ENCODE measurements around the gene ARHGDIB.

ARHGDIB gene

DNA sequence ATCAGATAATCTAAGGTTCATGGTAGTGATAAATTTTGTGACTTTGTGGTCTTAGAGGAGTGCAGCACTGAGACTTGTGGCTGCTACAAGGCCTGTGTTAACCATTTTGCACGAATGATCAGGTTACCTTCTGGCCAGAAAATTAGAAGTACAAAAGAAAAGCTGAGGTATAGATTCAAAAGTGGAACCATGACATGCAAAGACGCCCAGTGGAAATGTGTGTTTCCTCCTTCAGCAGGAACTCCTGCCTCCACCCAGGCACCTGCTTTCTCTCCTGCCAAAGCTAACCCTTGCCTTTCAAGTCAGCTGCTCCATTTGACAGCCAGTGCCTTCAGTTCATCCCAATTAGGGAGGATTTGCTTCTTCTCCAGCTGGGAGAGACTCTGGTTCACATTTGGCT lies 21.6 kb upstream of the ARHGDIB start:
- no peak for DNase-seq (ENCODE audit: low read depth in 2 of 2)

DNA sequence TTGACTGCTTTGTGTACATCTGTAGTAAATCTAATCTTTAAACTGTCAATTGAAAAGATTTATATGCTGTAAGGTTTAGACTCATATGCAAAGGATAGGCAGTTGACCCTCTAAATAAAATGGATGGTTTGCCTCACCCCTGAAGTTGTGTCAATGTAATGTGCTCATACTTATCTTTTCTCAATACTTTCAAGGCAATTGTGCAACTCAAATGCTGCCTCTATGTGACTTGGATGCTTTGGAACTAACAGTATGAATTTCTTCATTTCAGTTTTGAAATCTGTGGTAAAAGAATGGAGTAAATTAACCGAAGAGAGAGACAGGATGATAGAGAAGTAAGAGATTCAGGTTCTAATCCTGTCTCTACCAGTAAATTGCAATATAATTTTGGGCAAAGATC lies 21.2 kb upstream of the ARHGDIB start:
- no peak for DNase-seq (ENCODE audit: low read depth in 2 of 2)

DNA sequence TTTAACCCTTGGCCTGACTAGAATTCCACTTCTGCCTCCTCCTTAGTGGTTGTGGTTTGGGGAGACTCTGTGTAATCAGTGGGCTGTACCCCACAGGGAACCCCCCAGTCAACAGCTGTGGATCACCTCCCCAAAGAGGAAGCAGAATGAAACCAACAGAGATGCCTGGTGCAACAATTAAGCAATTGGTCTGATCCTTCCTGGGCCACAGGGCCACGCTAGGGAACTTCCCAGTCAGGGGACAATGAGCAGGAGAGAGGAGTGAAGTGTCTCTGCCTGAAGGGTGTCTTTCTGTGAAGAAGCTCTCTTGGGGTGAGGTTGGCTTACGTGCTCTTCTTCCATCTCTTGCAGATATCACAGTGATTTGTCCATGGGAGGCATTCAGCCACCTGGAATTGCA lies 19.6 kb upstream of the ARHGDIB start:
- DNase-seq (ENCODE audit: low read depth in 2 of 2), result no peak

DNA sequence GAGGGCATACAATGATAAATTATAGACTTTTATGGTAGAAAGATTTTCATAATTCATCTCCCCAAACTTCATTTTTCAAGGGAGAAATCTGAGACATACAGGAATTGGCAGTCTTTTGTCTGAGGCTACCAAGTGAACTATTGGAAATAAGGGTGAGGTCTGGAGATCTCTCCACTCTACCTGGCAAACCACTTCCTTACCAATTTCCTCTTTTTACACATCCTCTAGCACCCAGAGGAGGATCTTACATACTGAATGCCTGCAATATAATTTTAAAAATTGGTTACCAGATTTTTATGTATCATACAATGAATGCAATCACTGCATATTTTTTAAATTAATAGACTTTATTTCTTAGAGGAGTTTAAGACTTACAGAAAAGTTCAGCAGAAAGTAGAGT lies 18.1 kb upstream of the ARHGDIB start:
- no peak for DNase-seq (ENCODE audit: low read depth in 2 of 2)

GRCh38 chr12:14976658-14977057 lies 15.3 kb upstream of the ARHGDIB start:
- no peak for DNase-seq (ENCODE audit: low read depth in 2 of 2)

- no peak for DNase-seq (ENCODE audit: low read depth in 2 of 2)
These were observed 14.1 kb upstream of the ARHGDIB start for GRCh38 chr12:14975457-14975856.

GRCh38 chr12:14974633-14975032 lies 13.2 kb upstream of the ARHGDIB start:
- DNase-seq (ENCODE audit: low read depth in 2 of 2), result no peak

GRCh38 chr12:14972816-14973215 lies 11.4 kb upstream of the ARHGDIB start, which contains the start of gene PDE6H:
TSS of gene PDE6H (plus strand) at chr12:14973042. CDS start at chr12:14978013, 4,971 bp downstream.
- no peak for DNase-seq (ENCODE audit: low read depth in 2 of 2)

DNA sequence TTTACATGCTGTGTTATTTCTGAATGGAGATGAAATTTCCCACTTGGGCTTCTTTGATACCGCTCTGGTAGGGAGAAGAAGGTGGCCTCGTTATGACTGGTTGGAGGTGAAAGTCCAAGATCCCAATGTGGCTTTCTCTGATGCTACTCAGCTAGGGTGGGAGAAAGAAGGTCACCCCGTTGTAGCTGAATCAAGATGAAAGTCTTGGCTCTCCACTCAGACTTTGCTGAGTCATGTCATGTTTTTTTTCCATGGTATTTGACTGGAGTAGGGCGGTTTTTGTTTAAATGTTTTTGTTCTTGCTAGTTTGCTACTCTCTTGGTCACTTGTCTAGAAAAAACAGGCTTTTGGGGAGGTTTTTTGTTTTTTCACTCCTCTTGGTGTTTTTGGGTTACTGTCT lies 9.1 kb upstream of the ARHGDIB start:
- no peak for DNase-seq (ENCODE audit: low read depth in 2 of 2)

- no peak for DNase-seq (ENCODE audit: low read depth in 2 of 2)
These were observed 7.1 kb upstream of the ARHGDIB start for GRCh38 chr12:14968478-14968877.

DNA sequence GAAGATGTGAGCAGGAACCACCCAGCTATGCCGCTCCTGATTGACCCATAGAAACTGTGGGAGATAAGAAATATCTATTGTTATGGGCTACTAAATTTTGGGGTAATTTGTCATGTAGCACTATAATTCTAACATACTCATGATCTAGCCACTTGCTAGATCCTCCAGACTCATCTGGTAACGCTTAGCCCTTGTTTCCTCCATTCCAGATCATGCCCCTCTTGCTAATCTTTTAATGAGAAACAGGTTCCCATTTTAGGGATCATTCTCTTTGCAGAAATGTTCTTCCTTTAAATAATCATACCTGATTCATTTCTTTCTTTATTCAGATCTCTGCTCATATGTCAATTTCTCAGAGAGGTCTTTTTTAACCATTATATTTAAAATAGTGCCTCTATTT lies 3.8 kb upstream of the ARHGDIB start:
- no peak for DNase-seq (ENCODE audit: low read depth in 2 of 2)

DNA sequence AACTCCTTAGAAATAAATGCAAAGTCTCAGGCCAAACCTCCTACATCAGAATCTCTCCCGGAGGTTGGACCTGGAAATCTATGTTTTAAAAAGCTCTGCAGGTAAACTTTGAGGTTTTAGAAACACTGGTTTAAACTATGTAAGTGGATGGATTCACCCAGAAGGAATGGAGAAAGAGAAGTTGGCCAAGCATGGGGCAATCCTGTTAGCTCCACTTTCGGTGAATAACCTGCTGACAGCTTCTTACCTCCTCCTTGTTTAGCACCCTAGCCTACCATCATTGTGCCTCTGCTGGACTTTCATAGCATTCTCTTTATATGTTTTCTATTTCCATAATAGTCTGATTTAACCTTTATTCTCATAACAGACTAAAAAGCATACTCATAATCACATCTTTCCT lies 3.0 kb upstream of the ARHGDIB start:
- DNase-seq (ENCODE audit: low read depth in 2 of 2), result no peak

GRCh38 chr12:14963520-14963919 lies 2.1 kb upstream of the ARHGDIB start:
- no peak for DNase-seq (ENCODE audit: low read depth in 2 of 2)

DNA sequence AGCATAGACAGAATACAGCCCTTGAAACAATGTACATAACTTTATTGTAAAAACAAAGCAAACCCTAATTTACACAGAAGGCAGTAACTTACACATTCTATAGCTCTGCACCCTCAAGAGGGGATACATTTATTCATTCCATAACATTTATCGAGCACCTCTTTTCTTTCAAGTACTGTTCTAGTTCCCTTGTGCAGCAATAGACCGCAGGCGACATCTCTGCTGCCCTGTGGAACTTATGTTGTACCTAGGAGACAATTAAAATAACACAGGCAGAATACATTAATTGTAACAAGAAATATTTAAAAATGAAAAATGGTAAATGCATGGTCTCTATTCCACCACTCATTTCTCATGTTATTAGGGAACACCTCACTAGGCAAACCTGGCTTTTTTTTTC lies 1.4 kb upstream of the ARHGDIB start:
- DNase-seq (ENCODE audit: low read depth in 2 of 2), result no peak

DNA sequence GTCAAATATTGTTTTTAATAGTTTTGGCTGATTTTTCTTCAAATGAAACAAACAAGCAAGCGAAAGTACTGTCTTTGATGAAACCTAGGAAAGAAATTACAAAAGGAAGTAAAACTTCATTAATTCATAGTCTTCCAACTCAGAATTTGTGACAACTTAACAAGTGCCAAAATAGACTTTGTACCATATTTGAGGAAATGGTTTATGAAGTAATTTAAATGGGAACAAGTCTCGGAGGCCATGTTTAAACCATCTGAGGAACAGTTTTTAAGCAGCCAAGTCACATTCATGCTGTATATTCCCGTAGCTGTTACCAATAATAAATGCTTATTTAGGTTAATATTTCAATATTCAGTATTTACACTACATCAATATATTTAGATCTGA lies 745 bp upstream of the ARHGDIB start:
- no peak for DNase-seq (ENCODE audit: low read depth in 2 of 2)

- no peak for DNase-seq (ENCODE audit: low read depth in 2 of 2)
These were observed 594 bp downstream of the ARHGDIB start for GRCh38 chr12:14960548-14961465.

- DNase-seq (ENCODE audit: low read depth in 2 of 2), result no peak
These were observed 1.4 kb downstream of the ARHGDIB start for GRCh38 chr12:14959916-14960496.

DNA sequence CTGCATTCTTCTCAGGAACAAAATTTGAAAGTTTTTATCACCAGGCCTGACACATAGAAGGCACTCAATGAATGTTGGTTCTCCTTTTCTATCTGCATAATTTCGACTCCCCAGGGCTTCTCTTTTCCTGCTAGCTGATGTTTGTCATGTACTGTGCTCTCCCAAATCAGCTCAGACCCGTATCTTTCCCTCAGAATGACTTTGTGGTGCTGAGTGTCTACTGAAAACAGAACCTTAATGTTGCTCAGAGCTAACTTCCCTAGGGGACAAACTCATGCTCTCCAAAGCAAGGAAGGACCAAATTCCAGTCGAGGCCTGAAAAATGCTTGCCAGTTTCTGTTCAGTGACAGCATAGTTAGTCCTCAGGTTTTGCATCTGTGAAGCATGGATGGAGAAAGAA lies 1.9 kb downstream of the ARHGDIB start:
- DNase-seq (ENCODE audit: low read depth in 2 of 2), result no peak

- DNase-seq (ENCODE audit: low read depth in 2 of 2), result no peak
These were observed 2.3 kb downstream of the ARHGDIB start for GRCh38 chr12:14959126-14959440.

DNA sequence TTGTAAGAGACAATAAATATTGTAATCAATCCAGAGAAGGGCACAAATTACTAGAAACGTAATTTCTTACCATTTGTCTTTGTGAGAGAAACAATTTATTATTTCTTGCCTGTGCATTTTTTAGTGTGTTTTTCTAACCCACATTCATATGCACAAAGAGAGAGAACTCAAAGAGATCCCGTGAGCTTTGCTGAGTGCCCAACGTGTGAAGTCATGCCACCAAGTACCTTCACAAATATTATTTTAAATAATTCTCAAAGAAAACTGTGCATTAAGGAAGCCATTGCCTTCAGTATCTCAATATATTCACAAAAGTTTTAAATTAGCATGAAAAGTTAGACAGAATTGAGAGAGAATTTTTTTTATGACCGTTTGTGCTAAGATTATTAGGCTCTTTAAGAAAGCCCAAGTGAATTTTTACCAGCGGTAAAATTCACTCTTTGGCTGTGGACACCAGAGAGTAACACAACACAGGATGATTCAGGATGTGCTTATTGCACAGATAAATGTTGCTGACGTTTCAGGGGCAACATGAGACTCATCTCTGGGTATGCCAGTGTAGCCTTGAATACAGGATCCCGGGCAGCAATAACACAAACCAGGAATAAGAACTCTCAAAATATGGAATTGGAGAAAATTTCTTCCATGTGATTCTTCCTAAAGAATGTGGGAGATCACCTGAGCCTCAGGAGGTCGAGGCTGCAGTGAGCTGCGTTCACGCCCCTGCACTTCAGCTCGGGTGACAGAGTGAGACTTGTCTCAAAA lies 2.9 kb downstream of the ARHGDIB start:
- DNase-seq (ENCODE audit: low read depth in 2 of 2), result no peak

DNA sequence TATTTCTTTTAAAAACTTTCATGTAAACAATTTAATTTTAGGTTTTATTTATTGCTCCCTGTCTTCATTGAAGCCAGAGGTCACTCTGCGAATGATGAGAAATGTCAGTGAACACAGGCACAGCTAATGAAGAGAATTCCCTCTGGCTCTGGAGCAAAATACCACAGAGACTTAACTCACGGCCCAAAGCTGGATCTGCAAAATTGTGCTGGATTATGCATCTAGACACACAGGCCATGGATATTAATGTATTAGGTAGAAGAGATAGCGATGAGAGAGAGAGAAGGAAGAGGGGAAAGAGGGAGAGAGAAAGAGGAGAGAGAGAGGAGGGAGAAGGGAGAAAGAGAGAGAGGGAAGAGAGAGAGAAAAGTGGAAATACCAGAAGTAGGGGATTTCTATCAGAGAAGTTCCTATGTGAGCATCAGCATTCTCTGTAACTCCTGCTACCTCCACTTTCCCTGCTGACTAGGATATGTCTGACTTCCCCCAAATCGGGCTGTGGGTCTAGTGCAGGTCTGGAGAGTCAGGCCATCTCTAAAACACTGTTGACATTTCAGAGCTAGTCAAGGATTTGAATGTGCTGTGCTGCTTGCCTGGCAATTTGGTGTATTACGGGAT lies 3.7 kb downstream of the ARHGDIB start:
- no peak for DNase-seq (ENCODE audit: low read depth in 2 of 2)

- DNase-seq (ENCODE audit: low read depth in 2 of 2), result no peak
These were observed 4.5 kb downstream of the ARHGDIB start for GRCh38 chr12:14956905-14957304.
